Measurements from ENCODE around the gene RTBDN.

- TF ChIP-seq GABPA (IDR thresholded peaks at IDR 0.05; ENCODE audit: low read depth) (no peak), REST (IDR thresholded peaks at IDR 0.05; ENCODE audit: insufficient replicate concordance, low read depth) (no peak), CTCF (IDR thresholded peaks at IDR 0.05; ENCODE audit: insufficient read depth, low read length) (no peak), POLR2AphosphoS5 (IDR thresholded peaks at IDR 0.05; ENCODE audit: low read depth) (no peak)
Measured at GRCh38 chr19:12815088-12815487, 19.3 kb downstream of the RTBDN start.

All from HL-60 (cell line).